SJSA1 (cell line): Measurements from ENCODE around the gene TRNAU1AP. TPM values are rescaled to one million over a fixed set of nuclear protein-coding genes. Genes with fewer than 3 reads are reported as not detected.
"Not testable (repeated sequence)": the region's sequence is repeated elsewhere in the genome, so short reads cannot be mapped to it uniquely, and the experiment has no call there.

Experiments used
- DNase-seq, 2 experiments: peaks; one replicate each; pipeline ENCODE4 v3.0.0-alpha.2; 2015 to 2020; ENCODE audit warnings: low spot score in 2 of 2, low read depth in 1 of 2
- H3K27ac ChIP-seq: fragments of 250-450 bp; sonication (Bioruptor Pico); 2 replicates; pipeline ENCODE4 v1.5.1; 2020; ENCODE audit warnings: mild to moderate bottlenecking, moderate library complexity
- H3K27me3 ChIP-seq: fragments of 250-450 bp; sonication (Bioruptor Pico); replicated peaks from 2 replicates; pipeline ENCODE4 v1.5.1; 2020; ENCODE audit warnings: mild to moderate bottlenecking, moderate library complexity
- H3K36me3 ChIP-seq: fragments of 250-450 bp; sonication (Bioruptor Pico); 2 replicates; pipeline ENCODE4 v1.5.1; 2020; ENCODE audit warnings: mild to moderate bottlenecking
- H3K4me1 ChIP-seq: fragments of 250-450 bp; sonication (Bioruptor Pico); replicated peaks from 2 replicates; pipeline ENCODE4 v1.6.1; 2021; ENCODE audit warnings: mild to moderate bottlenecking
- H3K4me3 ChIP-seq: fragments of 250-450 bp; sonication (Bioruptor Pico); 2 replicates; pipeline ENCODE4 v1.5.1; 2020; ENCODE audit warnings: mild to moderate bottlenecking
- H3K9me3 ChIP-seq: fragments of 250-450 bp; sonication (Bioruptor Pico); replicated peaks from 2 replicates; pipeline ENCODE4 v1.5.1; 2020; ENCODE audit warnings: mild to moderate bottlenecking
- total RNA-seq: library from RNA; depleted of rRNA; stranded (reverse); fragments of >200 nt; shearing (Covaris generic); gene quantifications from 2 replicates; pipeline ENCODE4 v1.2.3, GENCODE V29; 2014; rRNA removed

Gene TRNAU1AP
- 17.4 and 26.1 TPM in 2 replicates for total RNA-seq

DNA sequence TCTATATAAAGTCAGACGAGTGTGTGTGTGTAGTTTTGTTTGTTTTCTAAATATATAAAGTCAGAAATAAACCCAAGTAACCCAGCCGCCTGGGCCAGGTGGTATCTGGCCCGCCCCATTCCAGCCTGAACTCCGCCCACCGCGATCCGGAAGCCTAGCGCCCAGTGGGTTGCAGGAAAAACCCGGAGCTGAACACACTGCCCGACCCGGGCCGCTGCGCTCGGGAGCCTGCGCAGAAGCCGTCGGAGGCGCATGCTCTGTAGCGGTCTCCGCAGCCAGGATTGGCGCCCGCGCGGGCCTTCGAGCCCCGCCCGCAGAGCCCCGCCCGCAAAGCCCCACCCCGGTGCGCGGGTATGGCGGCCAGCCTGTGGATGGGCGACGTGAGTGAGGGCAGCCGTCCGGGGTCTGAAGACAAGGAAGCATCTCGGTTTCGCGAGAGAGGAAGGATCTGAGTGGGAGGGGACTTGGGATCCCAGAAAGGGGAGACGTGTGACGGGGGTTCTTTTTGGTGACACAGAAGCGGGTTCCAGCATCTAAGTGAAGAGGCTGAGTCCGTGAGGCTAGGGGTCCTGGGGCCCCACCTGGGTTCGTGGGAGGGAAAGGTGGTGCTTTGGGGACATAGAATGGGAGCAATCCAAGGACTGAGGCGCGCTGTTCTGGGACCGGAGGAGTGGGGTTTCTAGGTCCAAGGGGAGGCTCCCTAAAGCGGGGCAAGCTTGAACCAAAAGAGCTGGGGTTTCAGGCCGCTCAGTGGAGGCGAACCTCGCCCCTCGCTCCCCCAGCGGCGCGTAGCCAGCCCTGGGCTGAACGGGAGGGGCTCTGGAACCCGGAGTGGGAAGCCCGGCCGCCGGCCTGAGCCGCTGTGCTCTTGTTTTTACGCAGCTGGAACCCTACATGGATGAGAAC, at the start of gene TRNAU1AP:
TRNAU1AP (plus strand) TSS at position 328 of the 906 bp plus-strand sequence; CDS start at position 354, 26 bp downstream.
- Histone ChIP-seq H3K27ac (peak within 1 kb of the TSS; percentile 0; the same call in 1 of the 2 replicates), H3K4me1 (0 out of 2 replicates have a peak, but pooled peaks cover 7% of the 10 kb centered on the region), H3K36me3 (peaks cover 7% of the 10 kb centered on the region), H3K4me3 (peak within 1 kb of the TSS; percentile 56), H3K9me3 (no peaks in the 10 kb centered on the region), H3K27me3 (no peaks in the 10 kb centered on the region)
- peak; percentile 84 to 96 for DNase-seq

DNA sequence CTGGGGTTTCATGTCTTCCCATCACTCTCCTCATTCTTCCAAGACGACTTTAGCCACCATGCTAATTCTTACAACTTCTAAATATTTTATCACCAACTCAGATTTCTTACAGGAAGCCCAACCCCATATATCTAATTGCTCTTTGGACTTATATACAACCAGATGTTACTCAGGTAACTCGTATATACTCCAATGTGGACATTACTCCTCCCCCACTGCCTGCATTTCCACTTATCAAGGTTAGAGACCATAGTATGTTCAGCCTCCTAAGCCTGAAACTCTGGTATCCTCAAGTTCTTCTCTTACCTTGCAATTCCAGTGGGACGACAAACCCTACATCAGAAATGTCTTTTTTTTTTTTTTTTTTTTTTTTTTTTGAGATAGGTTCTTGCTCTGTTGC, 49.8 kb upstream of the TRNAU1AP start:
- Histone ChIP-seq H3K4me3 (no peak overlapping the region), H3K27ac (no peak overlapping the region), H3K4me1 (peaks cover 12% of the 10 kb centered on the region), H3K36me3 (peaks cover 27% of the 10 kb centered on the region), H3K9me3 (no peaks in the 10 kb centered on the region), H3K27me3 (no peaks in the 10 kb centered on the region)
- no peak for DNase-seq

DNA sequence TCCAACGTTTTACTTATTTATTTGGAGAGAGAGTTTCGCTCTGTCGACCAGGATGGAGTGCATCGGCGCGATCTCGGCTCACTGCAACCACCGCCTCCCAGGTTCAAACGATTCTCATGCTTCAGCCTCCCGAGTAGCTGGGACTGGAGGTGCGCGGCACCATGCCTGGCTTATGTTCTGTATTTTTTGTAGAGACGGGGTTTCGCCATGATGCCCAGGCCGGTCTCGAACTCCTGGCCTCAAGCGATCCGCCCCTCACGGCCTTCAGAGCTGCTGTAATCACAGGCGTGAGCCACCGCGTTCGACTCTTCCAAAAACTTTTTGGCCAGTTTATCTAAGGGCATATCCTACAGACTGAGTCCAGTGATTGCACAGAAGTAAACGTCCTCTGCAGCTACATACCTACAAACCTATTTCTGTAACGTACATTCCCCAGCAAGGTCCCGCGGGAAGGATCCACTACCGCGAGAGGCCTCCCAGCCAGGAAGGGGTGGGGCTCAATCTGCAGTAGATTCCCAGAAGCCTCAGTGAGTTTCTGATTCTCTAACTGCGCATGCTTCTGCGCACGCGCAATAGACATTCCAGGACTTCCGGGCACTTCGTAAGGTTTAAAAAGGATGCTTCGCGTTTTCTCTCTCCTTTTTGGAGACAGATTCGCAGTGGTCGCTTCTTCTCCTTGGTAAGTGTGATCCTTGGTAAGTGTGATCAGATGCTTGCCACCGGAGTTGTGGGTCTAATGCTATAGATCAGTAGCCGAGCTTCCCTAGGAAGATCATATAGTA, 47.3 kb upstream of the TRNAU1AP start, which contains the start of gene RCC1:
RCC1 (plus strand) TSS at position 638 of the 782 bp plus-strand sequence. CDS start 23,824 bp downstream, outside the sequence.
- Histone ChIP-seq H3K36me3 (peaks cover 46% of the 10 kb centered on the region), H3K27ac (peak within 1 kb of the TSS; percentile 84), H3K9me3 (peaks cover 8% of the 10 kb centered on the region), H3K4me3 (peak within 1 kb of the TSS; percentile 60), H3K27me3 (peaks cover 11% of the 10 kb centered on the region), H3K4me1 (peaks cover 37% of the 10 kb centered on the region)
- DNase-seq = peak; percentile 98

DNA sequence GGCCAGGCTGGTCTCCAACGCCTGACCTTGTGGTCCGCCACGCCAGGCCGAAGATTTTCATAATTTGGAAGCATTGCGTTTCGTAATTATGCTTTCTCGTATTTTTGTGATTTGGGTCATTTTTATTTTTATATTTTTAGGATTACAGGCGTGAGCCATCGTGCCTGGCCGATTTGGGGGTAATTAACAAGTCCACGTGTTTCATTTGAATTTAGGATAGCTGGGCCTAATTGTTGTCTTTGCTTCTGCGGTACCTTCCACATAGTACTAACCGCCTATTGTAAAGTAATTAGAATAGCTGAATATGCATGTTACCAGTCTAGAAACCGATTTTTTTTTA, 46.0 kb upstream of the TRNAU1AP start:
- H3K36me3 ChIP-seq = peaks cover 58% of the 10 kb centered on the region
- H3K4me3 ChIP-seq = peak overlapping the region; percentile 60
- peak overlapping the region; percentile 84 for H3K27ac ChIP-seq
- DNase-seq = no peak
- peaks cover 13% of the 10 kb centered on the region for H3K9me3 ChIP-seq
- H3K4me1 ChIP-seq = peaks cover 37% of the 10 kb centered on the region
- H3K27me3 ChIP-seq = peaks cover 22% of the 10 kb centered on the region

DNA sequence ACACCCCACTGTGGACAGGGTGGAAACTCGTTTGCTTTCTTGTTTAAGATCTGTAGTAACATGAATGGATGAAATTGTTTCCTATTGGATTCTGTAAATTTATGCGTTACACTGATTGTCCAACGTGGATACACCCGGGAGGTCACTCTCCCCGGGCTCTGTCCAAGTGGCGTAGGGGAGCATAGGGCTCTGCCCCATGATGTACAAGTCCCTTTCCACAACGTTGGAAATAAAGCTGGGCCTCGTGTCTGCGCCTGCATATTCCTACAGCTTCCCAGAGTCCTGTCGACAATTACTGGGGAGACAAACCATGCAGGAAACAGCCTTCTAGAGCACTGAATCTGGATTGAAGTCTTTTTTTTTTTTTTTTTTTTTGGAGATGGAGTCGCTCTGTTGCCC, 45.6 kb upstream of the TRNAU1AP start:
- Histone ChIP-seq H3K27me3 (peaks cover 22% of the 10 kb centered on the region), H3K9me3 (peaks cover 13% of the 10 kb centered on the region), H3K27ac (peak overlapping the region; percentile 84), H3K4me1 (peaks cover 37% of the 10 kb centered on the region), H3K4me3 (peak overlapping the region; percentile 60), H3K36me3 (peaks cover 60% of the 10 kb centered on the region)
- DNase-seq = peak in 1 of 2 experiments; percentile 64

DNA sequence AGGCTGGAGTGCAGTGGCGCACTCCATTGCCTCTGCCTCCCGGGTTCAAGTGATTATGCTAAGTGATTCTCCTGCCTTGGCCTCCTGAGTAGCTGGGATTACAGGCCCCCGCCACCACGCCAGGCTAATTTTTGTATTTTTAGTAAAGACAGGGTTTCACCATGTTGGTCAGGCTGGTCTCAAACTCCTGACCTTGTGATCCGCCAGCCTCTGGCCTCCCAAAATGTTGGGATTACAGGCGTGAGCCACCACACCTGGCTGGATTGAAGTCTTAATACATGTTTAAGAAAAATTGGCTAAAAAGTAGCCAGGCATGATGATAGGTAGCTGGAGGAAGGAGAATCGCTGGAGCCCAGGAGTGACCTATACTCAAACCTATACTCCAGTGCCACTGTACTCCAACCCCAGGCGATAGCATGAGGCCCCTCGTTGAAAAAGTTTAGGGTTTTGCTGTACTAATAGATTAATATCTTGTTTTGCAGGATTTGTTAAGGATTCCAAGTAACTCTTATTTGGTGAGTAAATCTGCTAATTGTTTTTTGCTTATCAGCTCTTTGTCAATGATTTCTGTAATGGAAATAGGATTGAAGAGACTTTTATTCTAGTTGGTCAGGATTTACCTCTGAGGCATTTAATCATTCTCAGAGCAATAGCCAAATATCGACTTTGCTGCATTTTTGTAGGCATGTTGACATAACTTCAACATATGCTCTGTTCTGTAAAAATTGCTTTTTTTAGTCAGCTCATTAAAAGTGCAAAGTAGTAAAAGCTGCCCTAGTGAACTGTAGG, 45.0 kb upstream of the TRNAU1AP start:
- Histone ChIP-seq H3K27me3 (peaks cover 22% of the 10 kb centered on the region), H3K9me3 (peaks cover 13% of the 10 kb centered on the region), H3K27ac (peak overlapping the region; percentile 84), H3K4me1 (peaks cover 37% of the 10 kb centered on the region), H3K36me3 (peaks cover 66% of the 10 kb centered on the region), H3K4me3 (peak overlapping the region; percentile 60)
- peak in 1 of 2 experiments; percentile 51 for DNase-seq

DNA sequence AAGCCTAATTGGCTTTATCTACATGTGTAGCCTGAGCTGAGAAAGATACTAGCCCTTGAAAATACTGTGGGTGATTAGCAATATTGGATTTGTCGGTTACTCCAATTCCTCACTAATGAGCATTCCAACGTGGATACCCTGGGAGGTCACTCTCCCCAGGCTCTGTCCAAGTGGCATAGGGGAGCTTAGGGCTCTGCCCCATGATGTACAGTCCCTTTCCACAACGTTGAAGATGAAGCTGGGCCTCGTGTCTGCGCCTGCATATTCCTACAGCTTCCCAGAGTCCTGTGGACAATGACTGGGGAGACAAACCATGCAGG, 44.5 kb upstream of the TRNAU1AP start:
- no peak for DNase-seq
- peaks cover 37% of the 10 kb centered on the region for H3K4me1 ChIP-seq
- H3K36me3 ChIP-seq = peaks cover 72% of the 10 kb centered on the region
- H3K4me3 ChIP-seq = peak overlapping the region; percentile 60
- H3K27ac ChIP-seq = peak overlapping the region; percentile 84
- peaks cover 13% of the 10 kb centered on the region for H3K9me3 ChIP-seq
- peaks cover 22% of the 10 kb centered on the region for H3K27me3 ChIP-seq

DNA sequence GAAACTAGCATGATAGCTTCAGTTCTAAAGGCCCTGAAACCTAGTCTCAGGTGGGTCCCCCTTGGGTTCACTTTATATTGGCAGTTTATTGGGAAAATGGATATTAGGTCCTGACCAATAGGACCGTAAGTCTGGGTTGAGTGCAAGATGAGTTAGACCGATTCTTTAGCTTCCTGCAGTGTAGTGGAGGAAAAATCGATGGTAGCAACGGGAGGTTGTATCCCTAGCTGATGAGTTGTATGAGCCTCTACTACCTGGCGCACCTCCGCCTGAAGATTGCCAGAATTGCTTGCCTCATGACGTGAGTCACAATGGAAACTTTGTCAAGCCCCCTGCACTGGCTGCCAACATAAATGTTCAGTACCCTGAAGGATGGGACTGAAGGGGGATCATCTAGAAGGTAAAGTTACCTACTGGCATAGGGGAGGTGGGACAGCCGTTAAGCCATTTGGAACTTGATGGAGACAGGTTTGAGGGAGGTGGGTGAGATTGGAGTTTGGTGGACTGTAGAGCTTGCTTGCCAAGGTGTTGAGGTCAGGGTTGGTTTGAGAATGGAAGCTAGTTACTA, 43.1 kb upstream of the TRNAU1AP start:
- Histone ChIP-seq H3K4me1 (peaks cover 37% of the 10 kb centered on the region), H3K36me3 (peaks cover 86% of the 10 kb centered on the region)
- peak in 1 of 2 experiments; percentile 48 for DNase-seq

DNA sequence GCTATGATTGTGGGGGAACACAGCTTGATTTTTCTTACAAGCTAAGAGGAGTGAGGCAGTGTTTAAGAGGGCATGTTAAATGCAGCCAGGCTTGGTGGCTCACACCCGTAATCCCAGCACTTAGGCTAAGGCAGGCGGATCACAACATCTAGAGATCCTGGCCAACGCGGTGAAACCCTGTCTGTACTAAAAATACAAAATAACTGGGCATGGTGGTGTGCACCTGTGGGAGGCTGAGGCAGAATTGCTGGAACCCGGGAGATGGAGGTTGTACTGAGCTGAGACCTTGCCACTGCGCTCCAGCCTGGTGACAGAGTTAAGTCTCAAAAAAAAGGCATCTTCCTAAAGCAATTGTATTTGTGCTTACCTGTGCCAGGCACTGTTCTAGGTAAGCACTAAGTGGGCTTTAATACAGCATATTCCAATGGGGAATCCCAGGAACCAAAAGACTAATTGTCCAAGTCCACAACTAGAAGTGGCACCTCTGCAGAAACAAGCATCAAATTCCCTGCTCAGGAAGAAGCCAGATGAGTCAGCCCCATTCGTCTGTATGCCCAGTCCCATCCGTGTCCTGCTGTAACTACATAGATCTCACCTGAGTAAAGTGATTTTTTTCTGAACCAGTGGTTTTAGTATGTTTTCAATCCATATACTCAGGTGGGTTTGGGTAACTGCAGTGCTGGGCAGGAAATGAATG, 42.5 kb upstream of the TRNAU1AP start:
- Histone ChIP-seq H3K4me3 (peak overlapping the region; percentile 60), H3K4me1 (peaks cover 35% of the 10 kb centered on the region), H3K27me3 (peaks cover 28% of the 10 kb centered on the region), H3K36me3 (peaks cover 92% of the 10 kb centered on the region), H3K27ac (peak overlapping the region; percentile 84), H3K9me3 (peaks cover 13% of the 10 kb centered on the region)
- DNase-seq = no peak

More for the DNA sequence above, 43.1 kb upstream of the TRNAU1AP start:
- Histone ChIP-seq H3K27me3 (peaks cover 22% of the 10 kb centered on the region), H3K9me3 (peaks cover 13% of the 10 kb centered on the region), H3K4me3 (peak overlapping the region; percentile 60), H3K27ac (peak overlapping the region; percentile 84)

DNA sequence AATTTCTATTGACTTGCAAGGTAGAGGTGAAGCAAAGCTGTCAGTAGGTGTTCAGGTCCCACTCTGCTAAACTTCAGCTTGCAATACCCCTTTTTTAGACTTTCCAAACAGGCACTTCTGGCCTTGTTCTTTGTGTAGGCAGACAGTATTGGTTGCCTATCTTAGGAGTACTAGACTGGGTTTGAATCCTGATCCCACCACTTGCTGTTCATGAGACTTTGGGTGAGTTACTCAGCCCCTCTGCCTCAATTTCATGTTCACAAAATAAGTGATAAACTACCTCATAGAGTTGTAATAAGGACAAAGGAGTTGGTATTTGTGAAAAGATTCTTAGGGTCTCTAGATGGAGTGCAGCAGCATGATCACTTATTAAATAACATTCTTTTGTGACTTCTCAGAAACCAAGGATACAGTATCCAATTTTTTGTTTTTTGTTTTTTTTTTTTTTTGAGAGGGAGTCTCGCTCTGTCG, 41.9 kb upstream of the TRNAU1AP start:
- H3K27ac ChIP-seq = peak overlapping the region; percentile 84
- H3K36me3 ChIP-seq = peaks cover 98% of the 10 kb centered on the region
- peaks cover 34% of the 10 kb centered on the region for H3K27me3 ChIP-seq
- H3K4me3 ChIP-seq = peak overlapping the region; percentile 60
- peaks cover 38% of the 10 kb centered on the region for H3K4me1 ChIP-seq
- DNase-seq = peak in 1 of 2 experiments; percentile 74
- H3K9me3 ChIP-seq = peaks cover 13% of the 10 kb centered on the region

DNA sequence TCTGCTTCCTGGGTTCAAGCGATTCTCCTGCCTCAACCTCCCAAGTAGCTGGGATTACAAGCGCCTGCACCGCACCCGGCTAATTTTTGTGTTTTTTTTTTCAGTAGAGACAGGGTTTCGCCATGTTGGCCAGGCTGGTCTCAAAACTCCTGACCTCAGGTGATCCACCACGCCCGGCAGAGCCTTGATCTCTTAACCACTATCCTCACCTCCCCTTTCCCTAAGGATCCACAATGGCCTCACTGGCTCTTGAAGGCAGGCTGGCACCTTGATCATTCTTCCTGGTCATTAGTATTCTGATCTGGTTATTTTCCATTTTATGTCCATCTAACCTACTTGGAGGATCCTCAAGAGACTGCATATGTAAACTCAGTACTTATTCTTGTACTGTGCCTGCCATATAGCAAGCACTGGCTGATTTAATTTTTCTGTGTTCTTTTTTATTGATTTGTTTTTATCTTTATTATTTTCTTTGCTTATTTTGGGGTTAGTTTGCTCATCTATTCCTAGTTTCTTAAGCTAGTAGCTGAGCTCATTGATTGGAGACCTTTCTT, 40.8 kb upstream of the TRNAU1AP start:
- DNase-seq = peak in 1 of 2 experiments; percentile 53
- peak overlapping the region; percentile 26 for H3K27ac ChIP-seq

DNA sequence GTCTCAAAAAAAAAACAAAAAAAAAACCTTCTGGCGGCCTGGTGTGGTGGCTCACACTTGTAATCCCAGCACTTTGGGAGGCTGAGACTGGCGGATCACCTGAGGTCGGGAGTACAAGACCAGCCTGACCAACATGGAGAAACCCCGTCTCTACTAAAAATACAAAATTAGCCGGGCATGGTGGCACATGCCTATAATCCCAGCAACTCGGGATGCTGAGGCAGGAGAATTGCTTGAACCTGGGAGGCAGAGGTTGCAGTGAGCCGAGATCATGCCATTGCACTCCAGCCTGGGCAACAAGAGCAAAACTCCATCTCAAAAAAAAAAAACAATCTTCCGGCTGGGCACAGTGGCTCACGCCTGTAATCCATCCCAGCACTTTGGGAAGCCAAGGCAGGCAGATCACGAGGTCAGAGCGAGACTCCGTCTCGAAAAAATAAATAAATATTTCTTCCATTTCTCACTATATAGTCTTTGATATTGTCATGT, 38.4 kb upstream of the TRNAU1AP start:
- H3K9me3 ChIP-seq = peaks cover 13% of the 10 kb centered on the region
- peaks cover 42% of the 10 kb centered on the region for H3K4me1 ChIP-seq
- H3K4me3 ChIP-seq = not testable (repeated sequence)
- peak in 1 of 2 experiments; percentile 39 for DNase-seq
- peaks cover 73% of the 10 kb centered on the region for H3K36me3 ChIP-seq
- H3K27me3 ChIP-seq = peaks cover 34% of the 10 kb centered on the region
- H3K27ac ChIP-seq = peak overlapping the region; percentile 27; the same call in 1 of the 2 replicates

More for the DNA sequence above, 40.8 kb upstream of the TRNAU1AP start:
- H3K27me3 ChIP-seq = peaks cover 34% of the 10 kb centered on the region
- peaks cover 40% of the 10 kb centered on the region for H3K4me1 ChIP-seq
- H3K9me3 ChIP-seq = peaks cover 13% of the 10 kb centered on the region
- no peak overlapping the region for H3K4me3 ChIP-seq
- H3K36me3 ChIP-seq = peaks cover 87% of the 10 kb centered on the region
